Measurements from ENCODE around the gene HECA.
"Not testable (repeated sequence)": the region's sequence is repeated elsewhere in the genome, so short reads cannot be mapped to it uniquely, and the experiment has no call there.

Gene HECA

DNA sequence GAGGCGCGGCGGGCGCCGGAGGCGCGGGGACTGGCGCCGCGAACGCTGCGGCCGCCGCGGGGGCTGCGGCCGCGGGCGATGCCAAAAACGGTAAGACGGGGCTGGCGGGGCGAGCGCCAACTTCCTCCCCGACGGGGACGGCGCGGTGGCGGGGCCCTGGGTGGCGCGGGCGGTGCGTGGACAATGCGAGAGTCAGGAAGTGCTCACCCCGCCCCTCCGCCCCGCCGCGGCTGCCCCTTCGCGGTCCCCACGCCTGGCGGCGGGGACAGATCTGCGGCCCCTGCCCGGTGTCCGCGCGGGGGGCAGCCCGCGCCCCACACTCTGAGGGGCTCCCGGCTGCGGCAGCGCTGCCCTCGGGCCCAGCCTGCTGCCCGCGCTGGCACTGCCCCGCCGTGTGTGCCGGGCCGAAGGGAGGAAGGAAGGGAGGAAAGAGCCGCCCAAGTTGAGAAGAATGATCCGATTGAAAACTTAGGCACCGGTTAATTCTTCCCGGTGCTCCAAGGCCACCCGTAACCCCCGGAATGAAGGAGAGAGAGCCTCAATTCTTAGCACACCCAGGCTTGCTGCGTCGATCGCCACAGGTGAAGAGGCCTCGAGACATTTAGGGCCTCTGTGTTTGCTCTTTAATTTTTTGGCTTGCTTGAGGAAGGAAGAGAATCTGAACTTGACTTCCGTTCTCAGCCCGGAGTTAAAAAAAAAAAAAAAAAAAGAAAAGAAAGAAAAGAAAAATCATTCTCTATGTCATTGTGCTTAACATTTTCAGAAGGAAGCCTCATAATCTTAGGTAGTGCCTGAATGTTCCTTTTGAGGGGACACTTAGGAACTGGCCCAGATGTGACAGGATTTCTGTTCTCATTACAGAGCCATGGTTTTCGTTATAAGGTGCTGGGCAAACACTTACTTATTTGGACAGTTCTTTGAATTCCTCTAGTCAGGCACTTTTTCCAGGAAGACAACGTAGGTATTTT, 982 bp downstream of the HECA start:
- no peak for DNase-seq (ENCODE audit: low read depth)

- no peak for DNase-seq (ENCODE audit: low read depth)
Measured at GRCh38 chr6:139137706-139138105, 2.8 kb downstream of the HECA start.

DNA sequence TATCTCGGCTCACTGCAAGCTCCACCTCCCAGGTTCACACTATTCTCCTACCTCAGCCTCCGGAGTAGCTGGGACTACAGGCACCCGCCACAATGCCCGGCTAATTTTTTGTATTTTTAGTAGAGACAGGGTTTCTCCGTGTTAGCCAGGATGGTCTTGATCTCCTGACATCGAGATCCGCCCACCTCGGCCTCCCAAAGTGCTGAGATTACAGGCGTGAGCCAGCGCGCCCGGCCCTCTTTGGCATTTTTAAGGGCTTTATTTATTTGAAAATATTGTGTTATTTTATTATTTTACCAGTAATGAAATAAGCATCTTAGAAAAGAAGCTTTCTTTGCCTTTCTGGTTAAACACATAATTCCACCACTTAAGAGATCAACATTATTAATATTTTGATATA, 6.0 kb downstream of the HECA start:
- DNase-seq (ENCODE audit: low read depth): not testable (repeated sequence)

DNA sequence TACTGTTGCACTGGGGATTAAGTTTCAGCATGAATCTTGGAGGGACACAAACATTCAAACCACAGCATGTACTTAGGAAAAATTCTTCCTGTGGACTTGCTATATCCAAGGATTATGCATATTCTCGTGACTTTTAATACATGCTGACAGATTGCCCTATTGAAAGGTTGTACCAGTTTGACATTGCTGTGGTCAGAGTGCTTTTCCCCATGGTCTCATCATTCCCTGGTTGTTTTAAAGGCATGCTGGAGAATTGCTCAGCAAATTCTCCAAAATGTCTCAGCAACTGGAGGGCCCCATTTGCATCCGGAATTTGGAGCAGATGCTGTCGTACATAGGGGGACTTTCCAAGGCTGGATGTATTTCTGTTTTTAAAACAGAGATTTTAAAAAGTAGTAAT, 7.4 kb downstream of the HECA start:
- peak; percentile 65 for DNase-seq (ENCODE audit: low read depth)

GRCh38 chr6:139143111-139143510, 8.2 kb downstream of the HECA start:
- no peak for DNase-seq (ENCODE audit: low read depth)

DNA sequence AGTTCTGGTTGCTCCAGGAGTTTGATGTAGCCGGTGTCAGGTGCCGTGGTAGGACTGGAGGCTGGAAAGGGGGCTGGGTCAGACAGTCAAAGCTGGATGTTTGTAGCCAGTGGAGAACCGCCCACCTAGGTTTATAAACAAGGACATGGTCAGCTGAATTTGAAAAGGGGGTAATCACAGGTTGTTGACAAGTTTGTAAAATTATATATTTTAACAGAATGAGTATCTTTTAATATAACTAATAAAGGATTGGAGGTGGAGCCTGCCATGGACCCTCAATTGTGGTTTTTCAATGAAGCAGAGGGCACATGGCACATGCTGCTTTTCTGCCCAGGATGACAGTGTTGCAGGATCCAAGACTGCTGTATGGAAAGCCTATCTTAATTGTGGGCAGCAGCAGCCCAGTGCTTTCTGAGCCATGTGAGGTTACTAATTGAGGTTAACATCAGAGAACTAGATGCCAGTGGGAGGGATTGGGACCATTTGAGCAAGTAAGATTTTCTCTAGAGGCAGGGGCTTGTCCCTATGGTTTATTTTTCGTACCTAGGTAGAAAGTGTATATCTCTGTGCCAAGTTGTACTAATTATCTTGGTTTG, 9.7 kb downstream of the HECA start:
- DNase-seq (ENCODE audit: low read depth): no peak

- DNase-seq (ENCODE audit: low read depth): no peak
Measured at GRCh38 chr6:139145661-139146060, 10.8 kb downstream of the HECA start.

GRCh38 chr6:139146317-139146726, 11.4 kb downstream of the HECA start:
- no peak for DNase-seq (ENCODE audit: low read depth)

- no peak for DNase-seq (ENCODE audit: low read depth)
Measured at GRCh38 chr6:139147628-139148027, 12.7 kb downstream of the HECA start.

- no peak for DNase-seq (ENCODE audit: low read depth)
Measured at GRCh38 chr6:139148557-139149235, 13.8 kb downstream of the HECA start.

- no peak for DNase-seq (ENCODE audit: low read depth)
Measured at GRCh38 chr6:139149383-139149782, 14.5 kb downstream of the HECA start.

DNA sequence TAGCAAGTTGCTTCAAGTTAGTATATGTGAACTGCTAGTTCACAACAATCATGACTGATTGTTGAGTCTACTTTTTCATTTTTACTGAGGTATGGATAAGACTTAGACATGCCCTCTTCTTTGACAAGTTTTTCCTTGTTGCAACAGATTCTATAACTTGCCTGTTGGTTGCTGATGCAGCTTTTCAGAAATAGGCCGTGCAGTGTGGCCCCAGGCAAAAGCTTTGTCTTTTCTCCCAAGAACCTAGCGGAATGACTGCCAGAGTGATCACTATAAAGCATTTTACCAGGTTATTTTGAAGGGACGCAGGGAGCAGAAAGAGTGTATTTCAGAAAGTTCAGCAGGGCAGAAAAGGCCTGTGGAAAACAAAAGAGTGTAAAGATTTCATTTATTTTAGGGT, 16.0 kb downstream of the HECA start:
- DNase-seq (ENCODE audit: low read depth): no peak

DNA sequence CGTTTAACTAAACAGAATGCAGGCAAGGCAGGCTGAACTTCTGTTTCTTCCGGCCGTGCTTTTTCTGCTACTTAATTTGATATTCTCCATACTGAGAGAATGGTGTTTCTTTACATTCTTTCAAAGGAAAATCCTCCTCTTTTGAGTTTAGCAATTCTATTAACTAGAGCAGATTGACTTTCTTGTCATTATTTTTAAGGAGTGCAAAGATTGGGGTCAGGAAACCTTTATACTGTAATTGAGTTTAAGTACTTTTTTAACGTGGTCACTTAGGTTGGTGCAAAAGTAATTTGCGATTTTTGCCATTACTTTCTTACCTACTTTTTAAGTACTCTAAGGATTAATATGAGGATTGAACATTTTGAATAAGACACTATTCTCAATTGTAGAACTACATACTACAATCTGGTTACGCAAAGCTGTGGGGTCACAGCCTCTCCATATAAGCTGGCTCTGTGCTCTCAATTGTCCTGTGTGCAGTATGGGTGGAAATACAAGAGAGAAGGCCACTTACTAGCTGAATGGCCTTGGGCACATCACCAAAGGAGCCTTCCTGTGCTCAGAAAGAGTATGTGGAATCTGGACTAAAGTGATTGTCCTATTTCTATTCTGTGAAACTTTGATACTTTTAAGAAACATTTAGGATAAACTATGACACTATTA, 16.7 kb downstream of the HECA start:
- DNase-seq (ENCODE audit: low read depth): no peak

- no peak for DNase-seq (ENCODE audit: low read depth)
Measured at GRCh38 chr6:139152088-139152891, 17.4 kb downstream of the HECA start.

DNA sequence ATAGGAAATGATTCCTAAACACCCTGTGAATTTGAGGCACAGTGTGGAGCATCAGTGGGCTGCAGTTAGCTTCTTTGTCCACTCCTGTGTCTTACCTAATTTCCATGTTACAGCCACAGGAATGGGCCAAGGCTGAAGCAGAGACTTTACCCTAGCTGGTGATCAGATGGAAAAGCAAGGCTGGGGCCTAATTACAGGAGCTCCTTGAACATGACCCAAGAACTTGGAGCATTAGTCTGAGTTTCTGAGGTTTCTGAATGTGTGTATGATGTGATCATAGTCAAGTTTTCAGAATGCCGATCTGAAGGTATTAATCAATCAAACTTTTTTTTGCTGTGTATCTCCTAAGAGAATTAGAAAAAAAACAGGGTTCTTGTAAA, 18.0 kb downstream of the HECA start:
- DNase-seq (ENCODE audit: low read depth): no peak

- DNase-seq (ENCODE audit: low read depth): peak; percentile 72
Measured at GRCh38 chr6:139153855-139154254, 19.0 kb downstream of the HECA start.

DNA sequence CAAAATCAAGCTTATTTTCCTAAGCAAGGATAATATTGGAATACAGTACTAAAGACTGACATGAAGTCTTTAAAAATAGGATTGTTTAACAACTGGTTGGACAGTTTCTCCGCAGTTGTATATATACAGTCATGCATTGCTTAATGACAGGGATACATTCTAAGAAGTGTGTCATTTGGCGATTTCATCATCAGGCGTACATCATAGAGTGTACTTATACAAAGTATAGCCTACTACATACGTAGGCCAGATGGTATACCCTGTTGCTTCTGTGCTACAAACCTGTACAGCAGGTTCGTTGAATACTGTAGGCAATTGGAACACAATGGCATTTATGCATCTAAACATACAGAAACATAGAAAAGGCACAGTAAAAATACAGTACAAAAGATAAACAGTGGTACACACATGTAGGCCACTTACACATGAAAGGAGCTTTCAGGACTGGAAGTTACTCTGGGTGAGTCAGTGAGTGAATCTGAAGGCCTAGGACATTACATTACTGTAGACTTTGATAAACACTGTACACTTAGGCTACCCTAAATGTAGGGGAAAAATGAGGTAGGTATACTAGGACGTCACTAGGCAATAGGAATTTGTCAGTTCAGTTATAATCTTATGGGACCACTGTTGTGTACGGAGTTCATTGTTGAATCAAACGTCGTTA, 20.1 kb downstream of the HECA start:
- DNase-seq (ENCODE audit: low read depth): no peak

DNA sequence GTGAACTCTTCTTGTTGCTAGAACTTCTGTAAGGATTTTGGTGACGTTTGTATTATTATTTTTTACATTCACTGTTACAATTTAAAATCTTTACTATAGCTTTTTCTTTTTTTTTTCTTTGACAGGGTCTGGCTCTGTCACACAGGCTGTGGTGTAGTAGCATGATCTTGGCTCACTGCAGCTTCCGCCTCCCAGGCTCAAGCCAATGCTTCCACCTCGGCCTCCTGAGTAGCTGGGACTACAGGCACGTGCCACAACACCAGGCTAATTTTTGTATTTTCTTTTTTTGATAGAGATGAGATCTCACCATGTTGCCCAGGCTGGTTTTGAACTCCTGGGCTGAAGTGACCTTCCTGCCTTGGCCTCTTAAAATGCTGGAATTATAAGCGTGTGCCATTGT, 21.2 kb downstream of the HECA start:
- no peak for DNase-seq (ENCODE audit: low read depth)

- no peak for DNase-seq (ENCODE audit: low read depth)
Measured at GRCh38 chr6:139156551-139156950, 21.7 kb downstream of the HECA start.

- DNase-seq (ENCODE audit: low read depth): not testable (repeated sequence)
Measured at GRCh38 chr6:139157086-139157485, 22.2 kb downstream of the HECA start.

GRCh38 chr6:139159016-139159415, 24.1 kb downstream of the HECA start:
- no peak for DNase-seq (ENCODE audit: low read depth)
